ENCODE results near the gene CUL5. TPM values are rescaled to one million over a fixed set of nuclear protein-coding genes. Genes with fewer than 3 reads are reported as not detected.

Gene CUL5
- total and polyA plus RNA-seq, 12 donors: 4.2 to 114 (median 40.7) TPM

DNA sequence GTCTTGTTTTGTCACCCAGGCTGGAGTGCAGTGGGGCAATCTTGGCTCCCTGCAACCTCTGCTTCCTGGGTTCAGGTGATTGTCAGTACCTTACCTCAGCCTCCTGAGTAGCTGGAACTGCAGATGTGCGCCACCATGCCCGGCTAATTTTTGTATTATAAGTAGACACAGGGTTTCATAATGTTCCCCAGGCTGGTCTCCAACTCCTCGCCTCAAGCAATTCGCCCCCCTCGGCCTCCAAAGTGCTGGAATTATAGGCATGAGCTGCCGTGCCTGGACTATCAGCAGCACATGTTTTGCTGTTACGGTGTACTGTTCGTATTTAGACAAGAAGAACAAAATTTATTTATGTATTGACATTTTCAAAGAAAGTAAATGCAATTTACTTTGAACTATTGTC lies 45.6 kb upstream of the CUL5 start:
- H3K4me3 ChIP-seq: no peak overlapping the region
- no peaks in the 10 kb centered on the region for H3K36me3 ChIP-seq (replicated peaks in 1 of 2)
- no peak for DNase-seq
- no peak overlapping the region for H3K27ac ChIP-seq
- H3K27me3 ChIP-seq: no peaks in the 10 kb centered on the region
- intact Hi-C loops (cut with DNase I): no loop called here
- H3K4me1 ChIP-seq (replicated peaks in 1 of 2): no peaks in the 10 kb centered on the region
- no peak for TF ChIP-seq POLR2A (IDR thresholded peaks at IDR 0.05)
- TF ChIP-seq, protein P1, sequence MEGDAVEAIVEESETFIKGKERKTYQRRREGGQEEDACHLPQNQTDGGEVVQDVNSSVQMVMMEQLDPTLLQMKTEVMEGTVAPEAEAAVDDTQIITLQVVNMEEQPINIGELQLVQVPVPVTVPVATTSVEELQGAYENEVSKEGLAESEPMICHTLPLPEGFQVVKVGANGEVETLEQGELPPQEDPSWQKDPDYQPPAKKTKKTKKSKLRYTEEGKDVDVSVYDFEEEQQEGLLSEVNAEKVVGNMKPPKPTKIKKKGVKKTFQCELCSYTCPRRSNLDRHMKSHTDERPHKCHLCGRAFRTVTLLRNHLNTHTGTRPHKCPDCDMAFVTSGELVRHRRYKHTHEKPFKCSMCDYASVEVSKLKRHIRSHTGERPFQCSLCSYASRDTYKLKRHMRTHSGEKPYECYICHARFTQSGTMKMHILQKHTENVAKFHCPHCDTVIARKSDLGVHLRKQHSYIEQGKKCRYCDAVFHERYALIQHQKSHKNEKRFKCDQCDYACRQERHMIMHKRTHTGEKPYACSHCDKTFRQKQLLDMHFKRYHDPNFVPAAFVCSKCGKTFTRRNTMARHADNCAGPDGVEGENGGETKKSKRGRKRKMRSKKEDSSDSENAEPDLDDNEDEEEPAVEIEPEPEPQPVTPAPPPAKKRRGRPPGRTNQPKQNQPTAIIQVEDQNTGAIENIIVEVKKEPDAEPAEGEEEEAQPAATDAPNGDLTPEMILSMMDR (IDR thresholded peaks at IDR 0.05): no peak
- WGBS, 4 donors: 62 to 91% (median 76%) methylated on average over 8 of the region's 8 CpGs
- no peaks in the 10 kb centered on the region for H3K9me3 ChIP-seq (replicated peaks in 1 of 3)

DNA sequence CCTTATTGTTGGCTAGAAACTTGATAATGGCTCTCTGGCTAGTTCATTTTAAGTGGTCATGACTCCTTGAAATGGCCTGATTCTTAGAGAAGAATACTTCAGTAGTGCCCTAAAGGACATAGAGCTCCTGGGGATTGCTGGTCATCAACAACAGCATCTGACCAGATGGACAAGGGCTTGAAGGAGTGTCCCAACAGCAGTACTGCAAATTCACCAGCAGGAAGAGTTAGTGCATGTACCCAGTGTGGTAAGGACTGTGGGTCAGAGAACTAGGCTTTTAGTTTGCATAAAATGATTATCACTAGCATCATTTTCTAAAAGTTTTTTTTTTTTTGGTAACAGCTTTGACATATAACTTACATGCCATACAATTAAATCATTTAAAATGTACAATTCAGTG lies 39.5 kb upstream of the CUL5 start:
- DNase-seq: no peak
- no peaks in the 10 kb centered on the region for H3K9me3 ChIP-seq (replicated peaks in 1 of 3)
- H3K27ac ChIP-seq: no peak overlapping the region
- intact Hi-C loops (cut with DNase I): no loop called here
- peaks cover 5% of the 10 kb centered on the region for H3K27me3 ChIP-seq
- H3K4me1 ChIP-seq (replicated peaks in 1 of 2): no peaks in the 10 kb centered on the region
- TF ChIP-seq POLR2A (IDR thresholded peaks at IDR 0.05): no peak
- TF ChIP-seq, protein P1 (IDR thresholded peaks at IDR 0.05): no peak
- no peaks in the 10 kb centered on the region for H3K36me3 ChIP-seq (replicated peaks in 1 of 2)
- H3K4me3 ChIP-seq: no peak overlapping the region

DNA sequence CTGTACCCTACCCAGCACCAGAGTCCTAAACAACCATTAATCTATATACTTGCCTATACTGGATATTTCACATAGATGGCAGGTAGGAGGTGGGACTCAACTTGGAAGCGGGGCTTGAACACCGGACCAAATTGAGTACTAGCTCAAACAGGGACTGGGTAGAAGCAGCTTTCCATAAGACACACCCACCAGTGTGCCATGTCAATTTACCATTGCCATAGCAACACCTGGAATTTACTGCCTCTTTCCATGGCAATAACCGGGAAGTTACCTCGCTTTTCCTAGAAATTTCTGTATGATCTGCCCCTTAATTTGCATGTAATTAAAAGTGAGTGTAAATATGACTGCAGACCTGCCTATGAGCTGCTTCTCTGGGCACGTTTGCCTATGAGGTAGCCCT lies 38.6 kb upstream of the CUL5 start:
- Histone ChIP-seq H3K4me3 (no peak overlapping the region), H3K4me1 (replicated peaks in 1 of 2) (no peaks in the 10 kb centered on the region), H3K27me3 (peaks cover 5% of the 10 kb centered on the region), H3K36me3 (replicated peaks in 1 of 2) (no peaks in the 10 kb centered on the region), H3K27ac (no peak overlapping the region), H3K9me3 (replicated peaks in 1 of 3) (no peaks in the 10 kb centered on the region)
- WGBS, 4 donors: 77 to 86% (median 82%) methylated on average over 5 of the region's 5 CpGs
- intact Hi-C loops (cut with DNase I): no loop called here
- TF ChIP-seq, protein P1 (IDR thresholded peaks at IDR 0.05): no peak
- TF ChIP-seq POLR2A (IDR thresholded peaks at IDR 0.05): no peak
- DNase-seq: no peak

DNA sequence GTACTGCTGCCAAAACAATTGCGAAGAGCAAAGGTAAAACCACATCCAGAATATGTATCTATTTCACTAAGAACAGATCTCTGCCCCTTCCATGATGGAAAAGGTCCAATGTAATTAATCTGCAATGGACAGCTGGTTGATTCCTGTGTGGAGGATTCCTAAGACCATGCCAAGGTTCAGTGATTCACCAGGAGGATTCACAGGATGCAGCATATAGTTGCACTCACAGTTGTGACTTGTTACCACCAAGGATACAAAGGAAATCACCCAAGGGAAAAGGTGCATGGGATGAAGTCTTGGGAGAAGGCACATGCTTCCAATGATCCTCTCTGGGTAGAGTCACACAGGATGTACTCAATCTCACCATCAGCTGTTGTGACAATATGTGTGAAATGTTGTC lies 35.1 kb upstream of the CUL5 start:
- 83 to 100% (median 91%) methylated on average over 1 of the region's 1 CpG for WGBS, 4 donors
- Histone ChIP-seq H3K4me3 (no peak overlapping the region), H3K9me3 (replicated peaks in 1 of 3) (no peaks in the 10 kb centered on the region), H3K4me1 (replicated peaks in 1 of 2) (no peaks in the 10 kb centered on the region), H3K36me3 (replicated peaks in 1 of 2) (no peaks in the 10 kb centered on the region), H3K27me3 (peaks cover 5% of the 10 kb centered on the region), H3K27ac (no peak overlapping the region)
- intact Hi-C loops (cut with DNase I): no loop called here
- DNase-seq: no peak
- TF ChIP-seq, protein P1 (IDR thresholded peaks at IDR 0.05): no peak
- TF ChIP-seq POLR2A (IDR thresholded peaks at IDR 0.05): no peak
